ENCODE measurements around the gene ZNHIT2. TPM values are rescaled to one million over a fixed set of nuclear protein-coding genes. Genes with fewer than 3 reads are reported as not detected.

Gene ZNHIT2
- total RNA-seq, 1 donor from 2014 or later: 1.5 TPM

- H3K4me3 ChIP-seq: no peak overlapping the region
- TF ChIP-seq CTCF (IDR thresholded peaks at IDR 0.05) (no peak), EZH2 (IDR thresholded peaks at IDR 0.05) (no peak), EZH2phosphoT487 (IDR thresholded peaks at IDR 0.05) (no peak)
- no peaks in the 10 kb centered on the region for H3K36me3 Mint-ChIP-seq
- H4K20me1 ChIP-seq (ENCODE audit: low read depth): no peaks in the 10 kb centered on the region
- H3F3A ChIP-seq (ENCODE audit: low read depth): no peaks in the 10 kb centered on the region
- H3K27ac Mint-ChIP-seq: no peak overlapping the region
- H3K36me3 ChIP-seq: no peaks in the 10 kb centered on the region
- H3K9ac ChIP-seq: no peak overlapping the region
- peaks cover 9% of the 10 kb centered on the region for H3K27me3 Mint-ChIP-seq (ENCODE audit: insufficient read depth, low read depth)
- DNase-seq (ENCODE audit: low spot score): no peak
- H3K9me3 Mint-ChIP-seq: peaks cover 14% of the 10 kb centered on the region
- no peak overlapping the region for H3K4me3 Mint-ChIP-seq
- no peak overlapping the region for H2AFZ ChIP-seq (replicated peaks)
- H3K4me1 ChIP-seq: no peaks in the 10 kb centered on the region
- H3K4me2 ChIP-seq: no peak overlapping the region
- no peaks in the 10 kb centered on the region for H3K27me3 ChIP-seq
- peaks cover 9% of the 10 kb centered on the region for H3K4me1 Mint-ChIP-seq
- no peaks in the 10 kb centered on the region for H3K9me3 ChIP-seq (ENCODE audit: low read depth)
- no peak overlapping the region for H3K27ac ChIP-seq
- no peaks in the 10 kb centered on the region for H3K79me2 ChIP-seq (ENCODE audit: low read depth)
Observed at GRCh38 chr11:65148657-65149056, 31.2 kb upstream of the ZNHIT2 start.

GRCh38 chr11:65147352-65148075 is 30.0 kb upstream of the ZNHIT2 start:
- Histone ChIP-seq H3K9ac (no peak overlapping the region), H3K4me3 (no peak overlapping the region), H3K27ac (no peak overlapping the region), H3K36me3 (no peaks in the 10 kb centered on the region), H2AFZ (replicated peaks) (no peak overlapping the region), H3K9me3 (ENCODE audit: low read depth) (no peaks in the 10 kb centered on the region), H3K79me2 (ENCODE audit: low read depth) (no peaks in the 10 kb centered on the region), H3K4me1 (no peaks in the 10 kb centered on the region), H3K27me3 (no peaks in the 10 kb centered on the region), H3F3A (ENCODE audit: low read depth) (no peaks in the 10 kb centered on the region), H3K4me2 (no peak overlapping the region), H4K20me1 (ENCODE audit: low read depth) (no peaks in the 10 kb centered on the region)
- Mint-ChIP-seq H3K4me3 (no peak overlapping the region), H3K4me1 (peaks cover 9% of the 10 kb centered on the region), H3K9me3 (peaks cover 14% of the 10 kb centered on the region), H3K27me3 (ENCODE audit: insufficient read depth, low read depth) (peaks cover 9% of the 10 kb centered on the region), H3K36me3 (no peaks in the 10 kb centered on the region), H3K27ac (no peak overlapping the region)
- DNase-seq (ENCODE audit: low spot score): no peak
- TF ChIP-seq EZH2phosphoT487 (IDR thresholded peaks at IDR 0.05): no peak
- no peak for TF ChIP-seq CTCF (IDR thresholded peaks at IDR 0.05)
- TF ChIP-seq EZH2 (IDR thresholded peaks at IDR 0.05): no peak

- no peak for TF ChIP-seq CTCF (IDR thresholded peaks at IDR 0.05)
- no peak for TF ChIP-seq EZH2phosphoT487 (IDR thresholded peaks at IDR 0.05)
- no peak for TF ChIP-seq EZH2 (IDR thresholded peaks at IDR 0.05)
- no peak overlapping the region for H3K27ac ChIP-seq
- no peaks in the 10 kb centered on the region for H3K36me3 ChIP-seq
- no peaks in the 10 kb centered on the region for H3F3A ChIP-seq (ENCODE audit: low read depth)
- no peak overlapping the region for H3K9ac ChIP-seq
- H3K9me3 ChIP-seq (ENCODE audit: low read depth): no peaks in the 10 kb centered on the region
- H3K4me2 ChIP-seq: no peak overlapping the region
- no peak overlapping the region for H3K27ac Mint-ChIP-seq
- no peaks in the 10 kb centered on the region for H3K36me3 Mint-ChIP-seq
- H3K4me3 Mint-ChIP-seq: no peak overlapping the region
- no peaks in the 10 kb centered on the region for H3K79me2 ChIP-seq (ENCODE audit: low read depth)
- peaks cover 10% of the 10 kb centered on the region for H3K9me3 Mint-ChIP-seq
- H2AFZ ChIP-seq (replicated peaks): no peak overlapping the region
- DNase-seq (ENCODE audit: low spot score): no peak
- peaks cover 6% of the 10 kb centered on the region for H3K27me3 Mint-ChIP-seq (ENCODE audit: insufficient read depth, low read depth)
- peaks cover 22% of the 10 kb centered on the region for H3K27me3 ChIP-seq
- no peaks in the 10 kb centered on the region for H3K4me1 Mint-ChIP-seq
- H3K4me1 ChIP-seq: no peaks in the 10 kb centered on the region
- no peaks in the 10 kb centered on the region for H4K20me1 ChIP-seq (ENCODE audit: low read depth)
- H3K4me3 ChIP-seq: no peak overlapping the region
Observed at GRCh38 chr11:65141896-65142494, 24.5 kb upstream of the ZNHIT2 start.
